GM12865 (cell line): Measurements from ENCODE around the gene LRRC4B.
"Not testable (repeated sequence)": the region's sequence is repeated elsewhere in the genome, so short reads cannot be mapped to it uniquely, and the experiment has no call there.

Experiments used
- DNase-seq: peaks from one replicate; pipeline ENCODE4 v3.0.0; 2010; ENCODE audit warnings: low read depth
- H3K4me3 ChIP-seq: 2 replicates; pipeline ENCODE4 v1.5.1; 2011; ENCODE audit warnings: mild to moderate bottlenecking, low read depth, low read length, control low read depth
- CTCF ChIP-seq: IDR thresholded peaks from 2 replicates; pipeline ENCODE4 v1.5.1; 2011; ENCODE audit warnings: low read length, control low read depth, low read depth, inconsistent platforms; ENCODE audit not compliant: insufficient read depth; ENCODE audit errors: missing control alignments

Gene LRRC4B

GRCh38 chr19:50580240-50580639 lies 12.0 kb upstream of the LRRC4B start:
- H3K4me3 ChIP-seq: no peak overlapping the region
- no peak for DNase-seq
- no peak for TF ChIP-seq CTCF

DNA sequence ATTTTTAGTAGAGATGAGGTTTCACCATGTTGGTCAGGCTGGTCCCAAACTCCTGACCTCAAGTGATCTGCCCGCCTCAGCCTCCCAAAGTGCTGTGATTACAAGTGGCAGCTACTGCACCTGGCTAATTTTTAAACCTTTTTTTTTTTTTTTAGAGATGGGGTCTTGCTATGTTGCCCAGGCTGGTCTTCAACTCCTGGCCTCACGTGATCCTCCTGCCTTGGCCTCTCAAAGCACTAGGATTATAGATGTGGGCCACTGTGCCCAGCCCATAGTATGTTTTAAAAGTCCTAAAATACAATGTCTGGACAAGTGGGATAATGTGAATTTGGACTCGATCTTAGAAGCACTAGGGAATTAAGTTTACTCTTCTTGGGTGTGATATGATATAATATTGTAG lies 8.5 kb upstream of the LRRC4B start:
- not testable (repeated sequence) for DNase-seq, H3K4me3 ChIP-seq

DNA sequence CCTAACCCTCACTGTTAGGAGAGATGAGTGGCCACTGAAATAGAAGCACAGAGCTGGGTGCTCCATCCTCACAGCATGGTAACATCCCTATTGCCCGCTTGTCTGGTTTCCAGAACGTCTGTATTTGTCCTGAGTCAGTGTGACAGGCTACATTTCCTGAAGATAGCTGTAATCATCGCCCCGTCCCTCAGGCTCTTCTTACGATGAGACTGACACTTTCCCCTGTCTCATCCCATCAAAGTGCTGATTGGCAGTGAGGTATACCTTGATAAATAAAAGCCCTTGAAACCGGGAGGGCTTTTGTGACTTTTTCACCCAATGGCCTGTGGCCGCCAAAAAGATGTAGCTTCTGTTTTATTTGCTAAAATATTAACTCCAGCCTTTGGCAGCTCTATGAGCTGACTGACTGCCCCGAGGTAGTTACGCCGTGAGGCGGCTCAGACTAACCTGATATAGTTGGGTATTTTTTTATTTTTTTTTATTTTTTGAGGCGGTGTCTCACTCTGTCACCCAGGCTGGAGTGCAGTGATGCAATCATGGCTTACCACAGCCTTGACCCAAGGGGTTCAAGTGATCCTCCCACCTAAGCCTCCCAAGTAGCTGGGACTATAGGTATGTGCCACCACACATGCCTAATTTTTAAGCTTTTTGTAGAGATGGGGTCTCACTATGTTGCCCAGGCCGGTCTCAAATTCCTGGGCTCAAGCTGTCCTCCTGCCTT lies 5.7 kb upstream of the LRRC4B start:
- no peak for DNase-seq
- H3K4me3 ChIP-seq: no peak overlapping the region
- TF ChIP-seq CTCF: no peak

DNA sequence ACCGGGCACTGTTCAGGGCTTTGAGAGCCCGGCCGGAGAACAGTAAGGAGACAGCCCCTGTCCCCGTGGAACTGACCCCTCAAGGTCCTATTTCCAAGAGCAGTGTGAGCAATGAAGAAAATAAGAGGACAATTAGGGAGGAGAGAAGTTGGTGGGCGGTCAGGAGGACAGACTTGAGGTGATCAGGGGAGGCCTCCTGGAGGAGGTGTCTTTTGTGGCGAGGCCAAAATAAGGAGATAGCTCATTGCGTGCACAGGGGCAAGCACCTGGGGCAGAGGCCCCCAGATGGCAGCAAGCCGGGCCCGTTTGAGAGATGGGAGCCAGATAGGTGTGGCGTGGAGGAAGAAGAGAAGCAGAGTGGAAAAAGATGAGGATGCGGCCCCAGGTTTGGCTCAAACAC lies 2.8 kb upstream of the LRRC4B start:
- no peak for TF ChIP-seq CTCF
- no peak for DNase-seq
- no peak overlapping the region for H3K4me3 ChIP-seq

GRCh38 chr19:50569938-50570540 lies 1.8 kb upstream of the LRRC4B start:
- no peak overlapping the region for H3K4me3 ChIP-seq
- no peak for TF ChIP-seq CTCF
- no peak for DNase-seq

GRCh38 chr19:50568728-50569698 lies 778 bp upstream of the LRRC4B start:
- no peak overlapping the region for H3K4me3 ChIP-seq
- no peak for DNase-seq
- no peak for TF ChIP-seq CTCF
